HG03432 (cell line): ENCODE results near the gene MEX3A.
A peak's percentile ranks its signal among the peaks of the same experiment; 100 is the strongest.
"Not testable (repeated sequence)": the region's sequence is repeated elsewhere in the genome, so short reads cannot be mapped to it uniquely, and the experiment has no call there.

Experiments used
- ATAC-seq: cut with Tn5 transposase; IDR thresholded peaks from one replicate; pipeline ENCODE4 v1.9.1; 2021; ENCODE audit warnings: mild to moderate bottlenecking, moderate library complexity; ENCODE audit not compliant: unreplicated experiment

The MEX3A gene

DNA sequence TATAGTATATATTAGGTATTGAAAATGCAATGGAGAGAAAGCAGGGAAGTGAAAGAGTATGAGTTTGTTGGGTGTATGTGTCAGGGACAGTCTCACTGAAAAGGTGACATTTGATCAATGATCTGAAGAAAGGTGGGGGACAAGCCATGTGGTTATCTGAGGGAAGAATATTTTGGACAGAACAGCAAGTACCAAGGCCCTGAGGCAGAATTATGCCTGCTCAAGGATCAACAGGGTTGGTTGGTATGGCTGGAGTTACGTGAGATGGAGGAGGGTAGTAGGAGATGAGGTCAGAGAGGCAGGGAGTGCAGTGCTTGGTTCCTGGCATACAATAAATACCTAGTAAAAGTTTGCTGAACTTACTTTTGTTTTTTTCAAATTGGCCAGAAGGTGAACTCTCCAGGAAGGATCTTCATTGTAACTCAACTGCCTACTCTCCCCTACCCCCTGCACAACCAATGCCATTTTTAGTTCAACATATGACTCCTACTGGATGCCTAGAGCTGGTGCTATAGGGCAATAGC, 25.9 kb downstream of the MEX3A start:
- ATAC-seq = no peak

DNA sequence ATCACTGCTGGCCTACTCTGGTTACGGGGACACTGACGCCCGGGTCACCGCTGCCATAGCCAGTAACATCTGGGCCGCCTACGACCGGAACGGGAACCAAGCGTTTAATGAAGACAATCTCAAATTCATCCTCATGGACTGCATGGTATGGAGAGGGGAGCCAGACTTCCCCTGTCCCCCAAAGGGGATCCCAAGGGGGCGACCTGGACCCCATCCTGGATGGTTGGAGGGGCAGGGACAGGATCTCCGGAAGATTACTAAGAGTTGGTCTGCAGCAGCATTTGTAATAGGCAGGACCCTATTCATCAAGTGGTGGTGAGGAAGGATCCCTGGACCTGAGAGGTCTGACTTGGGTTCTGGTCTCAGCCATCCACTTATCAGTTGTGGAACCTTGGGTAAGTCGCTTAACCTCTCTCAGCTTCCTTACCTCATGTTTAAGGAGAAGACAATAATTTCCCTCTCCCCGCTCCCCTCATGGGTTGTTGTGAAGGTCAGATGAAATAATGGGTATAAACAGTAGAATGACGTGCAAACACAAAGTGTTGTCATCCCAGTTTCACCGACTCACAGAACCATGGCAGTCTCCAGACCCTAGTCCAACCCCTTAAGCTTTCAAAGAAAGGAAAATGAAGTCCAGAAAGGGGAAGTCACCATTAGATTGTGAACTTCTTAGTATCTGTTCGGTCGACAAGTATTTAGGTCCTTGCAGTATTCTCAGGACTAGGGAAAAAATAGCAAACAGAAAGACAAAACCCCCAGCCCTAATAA, 26.8 kb downstream of the MEX3A start:
- ATAC-seq = no peak

DNA sequence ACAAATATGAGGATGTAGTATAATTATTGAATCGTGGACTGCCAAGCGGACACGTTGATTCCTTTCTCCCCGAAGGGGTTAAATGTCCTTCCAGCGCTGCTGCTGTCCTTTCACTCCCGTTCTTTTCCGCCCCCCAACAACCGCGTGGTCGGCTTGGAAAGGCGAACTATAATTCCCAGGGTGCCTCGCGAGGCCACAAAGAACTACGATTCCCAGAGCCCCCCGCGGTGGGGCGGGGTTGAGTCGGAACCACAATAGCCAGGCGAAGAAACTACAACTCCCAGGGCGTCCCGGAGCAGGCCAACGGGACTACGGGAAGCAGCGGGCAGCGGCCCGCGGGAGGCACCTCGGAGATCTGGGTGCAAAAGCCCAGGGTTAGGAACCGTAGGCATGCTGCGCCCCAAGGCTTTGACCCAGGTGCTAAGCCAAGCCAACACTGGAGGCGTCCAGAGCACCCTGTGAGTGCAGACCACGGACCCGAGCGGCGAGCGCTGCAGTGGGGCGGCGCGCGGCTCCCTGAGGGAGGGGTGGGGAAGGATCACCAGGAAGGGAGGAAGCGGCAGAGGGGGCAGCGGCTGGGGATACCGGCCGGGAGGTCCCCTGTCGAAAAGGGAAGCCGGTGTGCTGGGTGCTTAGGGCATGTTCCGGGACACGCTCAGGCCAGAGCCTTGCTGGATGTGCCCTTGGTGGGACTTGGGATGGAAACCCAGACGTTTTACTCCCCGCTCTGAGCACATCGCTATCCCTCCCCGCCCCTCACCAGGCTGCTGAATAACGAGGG, 27.6 kb downstream of the MEX3A start, which contains the start of gene LAMTOR2:
Gene LAMTOR2 (plus strand): TSS at position 283 of the 781 bp plus-strand sequence. CDS start 108 bp downstream, at position 391.
- peak; percentile 72 for ATAC-seq

DNA sequence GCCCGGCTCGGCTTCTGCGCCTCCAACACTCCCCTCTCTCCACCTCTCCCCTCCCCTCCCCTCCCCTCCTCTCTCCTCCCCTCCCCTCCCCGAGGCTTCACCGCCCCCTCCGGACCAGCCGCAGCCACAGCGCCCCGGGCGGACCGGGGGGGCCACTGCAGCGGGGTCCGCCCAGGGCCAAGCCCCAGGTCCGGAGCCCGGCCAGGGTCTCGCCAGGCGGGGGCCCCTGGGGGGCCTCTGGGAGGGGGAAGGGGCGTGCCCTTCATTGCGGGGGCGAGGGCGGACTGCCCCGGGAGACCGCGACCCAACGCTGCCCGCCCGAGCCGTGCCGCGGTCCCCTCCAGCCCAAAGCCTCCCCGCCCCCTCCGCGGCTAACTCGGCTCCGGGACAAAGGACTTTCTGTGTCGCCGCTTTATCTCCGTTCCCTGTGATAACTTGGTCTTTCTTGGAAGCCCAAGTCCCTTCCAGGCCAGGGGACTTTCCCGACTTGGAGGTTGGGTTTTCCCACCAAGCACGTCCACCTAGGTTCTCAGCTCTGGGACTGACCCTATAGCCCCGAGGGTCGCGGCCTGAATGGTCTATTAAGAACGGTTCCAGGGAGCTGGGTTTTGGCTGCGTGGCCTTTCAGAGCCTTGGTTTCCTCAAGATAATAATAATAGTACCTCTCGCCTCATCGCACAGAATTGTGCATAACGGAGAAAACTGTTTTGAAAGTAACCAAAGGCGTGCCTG, 28.3 kb downstream of the MEX3A start, which contains the start of gene UBQLN4:
Gene UBQLN4 (minus strand): TSS at position 31 of the 732 bp plus-strand sequence. CDS start 97 bp downstream, outside the sequence.
- peak; percentile 48 for ATAC-seq

DNA sequence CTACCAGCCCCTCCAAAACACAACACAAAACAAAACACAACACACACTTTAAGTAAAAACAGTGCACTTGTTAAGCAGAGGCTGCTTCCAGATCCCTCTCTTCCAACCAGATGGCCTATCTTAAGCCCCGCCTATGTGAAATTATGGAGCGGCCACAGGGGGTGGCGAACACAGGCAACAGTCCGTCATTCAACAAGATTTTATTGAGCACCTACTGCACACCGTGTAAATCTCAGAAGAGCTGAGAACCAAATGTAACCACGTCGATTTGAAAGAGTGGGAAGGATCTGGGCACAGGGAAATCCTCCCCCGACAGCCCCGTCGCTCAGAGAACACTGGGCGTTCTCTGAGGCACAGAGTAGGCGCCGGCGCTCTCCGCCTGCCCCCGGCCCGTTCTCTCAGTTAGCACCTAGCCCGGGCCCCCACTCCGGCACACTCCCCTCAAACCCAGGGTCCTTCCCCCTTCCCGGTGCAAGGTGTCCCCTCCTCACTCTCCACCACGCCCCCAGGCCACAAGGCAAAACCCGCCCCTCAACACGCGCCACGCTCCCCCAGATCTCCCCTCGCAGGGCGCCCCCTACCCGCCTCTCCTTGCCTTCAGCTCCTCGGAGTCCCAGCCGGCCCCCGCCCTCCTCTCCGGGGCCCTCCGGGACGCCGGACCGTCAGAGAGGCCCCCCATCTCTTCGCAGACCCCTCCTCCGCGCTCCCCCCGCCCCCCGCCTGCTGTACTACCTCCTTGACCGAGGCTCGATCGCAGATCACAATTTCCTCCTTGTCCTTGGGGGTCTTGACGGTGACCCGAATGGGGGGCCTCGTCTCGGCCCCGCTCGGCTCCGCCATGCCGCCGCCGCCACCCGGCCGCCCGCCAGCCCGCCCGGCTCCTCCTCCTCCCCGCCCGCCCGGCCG, 29.1 kb downstream of the MEX3A start:
- peak; percentile 29 for ATAC-seq

DNA sequence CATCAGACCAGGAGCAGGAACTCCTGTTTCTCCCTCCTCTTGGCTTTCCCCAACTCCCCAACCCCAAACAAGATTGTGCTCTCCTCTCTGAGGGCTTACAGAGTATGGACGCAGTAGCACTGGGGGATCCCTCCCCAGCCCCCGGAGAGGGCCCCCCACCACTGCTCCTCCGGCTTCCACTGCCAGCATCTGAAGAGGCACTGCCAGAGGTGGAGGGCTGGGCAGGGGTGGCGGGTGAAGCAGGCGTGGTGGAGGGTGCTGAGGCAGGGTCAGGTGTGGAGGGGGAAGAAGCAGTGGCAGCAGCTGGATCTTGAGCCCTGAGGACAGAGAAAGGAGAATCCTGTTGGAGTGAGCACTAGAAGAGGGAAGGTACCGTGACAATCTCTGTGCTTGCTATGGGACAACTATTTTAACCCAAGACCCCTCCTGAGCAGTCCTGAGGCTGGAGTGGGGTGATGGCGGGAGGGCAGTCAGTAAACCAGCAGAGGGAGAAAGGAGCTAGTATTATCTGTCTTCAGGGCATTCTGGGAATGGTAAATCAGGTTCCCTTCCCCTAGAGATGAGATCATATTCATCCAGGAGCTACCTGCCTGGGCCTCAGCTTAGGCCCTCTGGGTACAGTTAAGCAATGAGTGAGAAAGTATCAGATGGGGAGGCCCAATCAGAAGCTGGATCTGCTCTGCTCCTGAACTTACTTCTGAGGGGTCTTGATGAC, 31.1 kb downstream of the MEX3A start:
- no peak for ATAC-seq

DNA sequence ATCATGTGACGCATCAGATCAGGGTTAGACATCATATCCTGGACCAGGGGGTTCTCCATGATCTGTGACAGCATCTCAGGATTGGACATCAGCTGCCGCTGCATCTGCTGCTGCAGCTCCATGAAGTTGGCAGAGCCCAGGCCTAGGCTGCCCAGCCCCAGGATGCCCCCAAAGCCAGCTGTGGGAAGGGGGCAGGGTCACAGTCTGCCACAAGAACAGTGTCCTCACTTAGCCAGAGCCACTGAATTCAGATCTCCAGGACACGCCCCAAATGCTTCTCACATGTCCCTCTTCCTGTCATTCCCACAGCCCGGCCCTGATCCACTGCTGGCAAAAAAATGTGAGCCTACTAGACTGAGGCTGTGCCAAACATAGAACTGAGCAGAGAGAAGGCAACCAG, 31.9 kb downstream of the MEX3A start:
- no peak for ATAC-seq

DNA sequence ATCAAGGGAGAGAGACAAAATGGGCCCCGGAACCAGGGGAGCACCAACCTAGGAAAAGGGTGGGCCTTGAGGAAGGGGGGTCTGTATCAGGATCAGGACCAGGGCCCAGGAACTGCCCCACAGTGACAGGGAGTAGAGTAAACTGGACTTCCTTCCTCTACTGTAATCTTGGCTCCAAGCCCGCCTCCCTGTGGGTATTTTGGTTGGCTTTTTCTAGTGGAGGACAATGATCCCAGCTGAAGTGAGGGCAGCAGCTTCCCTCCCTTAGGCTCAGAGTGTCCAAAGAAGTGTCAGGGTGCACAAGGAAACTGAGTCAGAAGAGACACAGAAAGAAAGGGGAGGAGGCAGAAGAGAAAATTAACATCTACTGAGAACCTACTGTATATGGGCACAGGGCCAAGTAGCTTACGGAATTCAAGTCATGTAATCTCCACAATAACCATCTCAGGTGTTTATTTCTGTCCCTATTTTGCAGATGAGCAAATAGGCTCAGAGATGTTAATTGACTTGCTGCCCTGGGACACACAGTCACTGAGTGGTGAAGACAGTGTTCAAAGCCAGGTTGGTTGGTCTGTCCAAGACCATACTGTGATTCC, 33.5 kb downstream of the MEX3A start:
- no peak for ATAC-seq

DNA sequence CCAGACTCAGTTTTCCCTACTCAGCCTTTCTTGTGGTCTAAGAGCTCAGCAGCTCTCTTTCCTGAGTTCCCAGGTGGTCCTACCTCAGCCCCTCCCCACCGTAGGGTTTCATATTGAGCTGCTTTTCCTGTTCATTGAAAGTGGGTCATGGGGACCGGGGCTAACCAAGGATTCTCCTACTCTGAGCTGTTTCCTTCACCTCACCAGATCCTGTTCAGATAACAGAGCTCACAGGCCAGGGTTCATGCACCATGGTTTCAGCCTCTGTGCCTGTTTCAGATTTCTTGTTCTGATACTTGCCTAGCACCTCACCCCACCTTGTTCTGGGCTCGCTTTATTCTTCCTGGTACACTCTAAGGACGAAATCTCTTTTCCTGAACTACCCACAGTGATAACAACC, 37.2 kb downstream of the MEX3A start:
- no peak for ATAC-seq

DNA sequence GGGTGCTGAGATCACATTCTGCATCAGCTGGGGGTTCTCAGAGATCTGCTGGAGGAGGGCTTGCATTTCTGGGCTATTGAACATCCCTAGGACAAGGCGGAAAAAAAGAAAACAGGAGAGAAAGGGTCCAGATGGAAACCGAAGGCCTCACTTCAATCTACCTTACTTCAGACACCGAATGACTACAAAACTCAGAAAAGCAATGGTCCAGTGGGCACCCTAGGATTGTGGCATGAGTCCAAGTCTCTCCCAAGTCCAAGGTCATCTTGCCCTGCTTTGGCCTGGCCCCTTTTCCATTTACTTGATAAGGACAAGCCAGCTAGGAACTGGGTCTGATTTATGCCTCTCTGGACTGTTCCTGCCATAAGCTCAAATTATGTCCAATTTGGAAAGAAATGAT, 39.4 kb downstream of the MEX3A start:
- ATAC-seq = no peak

DNA sequence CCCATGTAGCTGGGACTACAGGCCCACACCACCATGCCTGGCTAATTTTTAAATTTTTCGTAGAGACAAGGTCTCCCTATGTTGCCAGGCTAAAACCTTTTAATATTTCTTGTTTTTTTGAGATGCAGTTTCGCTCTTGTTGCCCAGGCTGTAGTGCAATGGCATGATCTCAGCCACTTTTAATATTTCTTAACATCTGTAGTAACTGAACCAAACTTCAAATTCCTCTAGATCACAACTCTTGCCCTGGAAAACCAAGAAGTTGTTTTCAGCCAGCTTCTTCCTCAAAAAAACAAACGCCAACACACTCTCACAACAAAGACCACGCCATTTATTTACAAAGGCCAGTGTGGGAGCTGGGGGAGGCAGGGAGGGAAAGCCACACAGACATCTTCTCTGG, 47.3 kb downstream of the MEX3A start:
- ATAC-seq = not testable (repeated sequence)

DNA sequence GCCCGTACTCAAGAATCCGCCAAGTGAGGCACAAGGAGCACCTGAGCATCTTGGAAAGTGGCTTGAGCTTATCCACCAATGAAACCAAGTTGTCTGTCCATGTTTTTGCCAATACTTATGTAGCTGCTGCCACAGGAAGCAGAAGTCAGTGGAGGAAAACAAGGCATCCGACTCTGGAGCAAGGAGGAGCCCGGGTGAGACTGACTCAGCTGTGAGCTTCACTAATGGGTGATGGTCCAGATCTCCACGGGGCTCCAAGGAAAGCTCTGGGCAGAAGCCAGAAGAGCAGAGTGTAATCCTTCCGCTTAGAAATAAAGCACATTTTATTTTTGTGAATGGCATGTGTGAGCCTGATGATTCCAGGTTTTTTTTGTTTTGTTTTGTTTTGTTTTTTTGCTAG, 49.3 kb downstream of the MEX3A start:
- ATAC-seq = no peak

DNA sequence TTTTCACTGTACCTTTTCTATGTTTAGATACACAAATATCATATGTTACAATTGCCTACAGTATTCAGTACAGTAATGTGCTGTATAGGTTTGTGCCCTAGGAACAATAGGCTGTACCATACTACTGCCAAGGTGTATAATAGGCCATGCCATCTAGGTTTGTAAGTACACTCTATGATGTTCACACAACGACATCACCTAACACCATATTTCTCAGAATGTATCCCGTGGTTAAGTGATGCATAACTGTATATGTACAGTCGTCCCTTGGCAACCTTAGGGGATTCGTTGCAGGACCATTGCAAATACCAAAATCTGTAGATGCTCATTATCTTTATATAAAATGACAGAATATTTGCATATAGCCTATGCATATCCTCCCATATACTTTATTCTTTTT, 55.7 kb downstream of the MEX3A start:
- no peak for ATAC-seq

DNA sequence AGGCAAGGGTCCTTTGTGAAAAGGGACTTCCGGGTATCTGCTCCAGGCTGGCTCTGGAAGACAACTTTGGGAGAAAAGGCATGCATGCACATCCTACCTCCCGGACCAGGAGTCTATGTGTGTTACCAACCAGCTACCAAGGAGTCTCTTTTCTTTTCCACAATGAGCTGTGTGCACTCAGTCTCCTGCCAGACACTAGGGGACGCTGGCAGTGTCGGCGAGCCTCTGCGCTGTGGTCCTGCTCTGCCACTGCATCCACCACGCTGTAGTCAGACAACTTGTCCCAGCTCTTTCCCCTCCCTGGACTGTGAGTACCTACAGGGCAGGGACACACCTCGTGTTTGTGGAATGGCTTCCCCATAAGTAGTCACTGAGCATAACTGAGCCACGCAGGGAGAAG, 56.4 kb downstream of the MEX3A start:
- ATAC-seq = no peak

DNA sequence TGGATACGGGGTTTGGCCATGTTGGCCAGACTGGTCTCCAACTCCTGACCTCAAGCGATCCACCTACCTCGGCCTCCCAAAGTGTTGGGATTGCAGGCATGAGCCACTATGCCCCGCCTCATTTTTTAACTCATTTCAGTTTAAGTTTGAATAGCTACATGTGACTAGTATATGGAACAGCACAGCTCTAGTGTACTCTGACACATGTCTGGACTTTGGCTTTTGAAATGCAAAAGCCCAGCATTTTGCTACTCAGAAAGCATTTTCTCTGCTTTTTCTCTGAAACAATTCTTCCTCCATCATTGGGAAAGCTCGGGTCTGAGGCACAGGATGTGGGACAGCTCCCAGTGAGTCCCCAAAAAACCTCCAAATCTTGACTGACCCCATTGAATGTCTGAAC, 57.5 kb downstream of the MEX3A start:
- ATAC-seq = no peak
